ENCODE data around the gene NSRP1.

NSRP1 gene

DNA sequence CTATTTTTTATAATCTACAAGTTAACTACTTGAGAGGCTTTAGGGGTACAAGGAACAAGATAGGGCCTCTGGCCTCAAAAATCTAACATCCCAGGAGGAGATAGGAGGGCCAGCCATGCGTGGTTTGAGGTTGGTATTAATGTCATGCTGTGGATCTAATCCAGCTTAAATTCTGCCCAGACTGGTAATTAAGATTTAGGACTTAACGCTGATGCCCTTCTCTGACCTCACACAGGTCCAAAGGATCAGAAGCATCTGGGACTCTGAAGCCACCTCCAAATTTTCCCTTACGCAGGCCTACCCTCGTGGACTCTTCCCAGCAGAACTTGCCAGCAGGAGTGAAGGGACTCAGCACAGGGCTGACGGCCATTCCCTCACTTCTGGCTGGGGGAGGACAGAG lies 103.8 kb downstream of the NSRP1 start:
- TF ChIP-seq, protein P1, sequence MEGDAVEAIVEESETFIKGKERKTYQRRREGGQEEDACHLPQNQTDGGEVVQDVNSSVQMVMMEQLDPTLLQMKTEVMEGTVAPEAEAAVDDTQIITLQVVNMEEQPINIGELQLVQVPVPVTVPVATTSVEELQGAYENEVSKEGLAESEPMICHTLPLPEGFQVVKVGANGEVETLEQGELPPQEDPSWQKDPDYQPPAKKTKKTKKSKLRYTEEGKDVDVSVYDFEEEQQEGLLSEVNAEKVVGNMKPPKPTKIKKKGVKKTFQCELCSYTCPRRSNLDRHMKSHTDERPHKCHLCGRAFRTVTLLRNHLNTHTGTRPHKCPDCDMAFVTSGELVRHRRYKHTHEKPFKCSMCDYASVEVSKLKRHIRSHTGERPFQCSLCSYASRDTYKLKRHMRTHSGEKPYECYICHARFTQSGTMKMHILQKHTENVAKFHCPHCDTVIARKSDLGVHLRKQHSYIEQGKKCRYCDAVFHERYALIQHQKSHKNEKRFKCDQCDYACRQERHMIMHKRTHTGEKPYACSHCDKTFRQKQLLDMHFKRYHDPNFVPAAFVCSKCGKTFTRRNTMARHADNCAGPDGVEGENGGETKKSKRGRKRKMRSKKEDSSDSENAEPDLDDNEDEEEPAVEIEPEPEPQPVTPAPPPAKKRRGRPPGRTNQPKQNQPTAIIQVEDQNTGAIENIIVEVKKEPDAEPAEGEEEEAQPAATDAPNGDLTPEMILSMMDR (IDR thresholded peaks at IDR 0.05; ENCODE audit: extremely low read depth, missing control alignments): no peak
- DNase-seq (ENCODE audit: low spot score): no peak

DNA sequence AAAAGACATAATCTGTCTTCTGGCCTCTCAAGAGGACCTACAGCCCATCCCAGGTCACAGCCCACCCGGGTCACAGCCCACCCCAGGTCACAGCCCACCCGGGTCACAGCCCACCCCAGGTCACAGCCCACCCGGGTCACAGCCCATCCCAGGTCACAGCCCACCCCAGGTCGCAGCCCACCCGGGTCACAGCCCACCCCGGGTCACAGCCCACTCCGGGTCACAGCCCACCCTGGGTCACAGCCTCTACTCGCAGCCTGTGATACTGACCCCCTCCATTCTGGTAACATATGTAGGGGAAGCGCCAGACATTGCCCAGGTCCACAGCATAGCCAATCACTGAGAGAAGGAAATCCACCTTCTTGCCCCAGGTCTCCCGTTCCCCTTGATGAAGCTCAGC lies 104.7 kb downstream of the NSRP1 start:
- DNase-seq (ENCODE audit: low spot score): no peak
- TF ChIP-seq, protein P1 (IDR thresholded peaks at IDR 0.05; ENCODE audit: extremely low read depth, missing control alignments): no peak

DNA sequence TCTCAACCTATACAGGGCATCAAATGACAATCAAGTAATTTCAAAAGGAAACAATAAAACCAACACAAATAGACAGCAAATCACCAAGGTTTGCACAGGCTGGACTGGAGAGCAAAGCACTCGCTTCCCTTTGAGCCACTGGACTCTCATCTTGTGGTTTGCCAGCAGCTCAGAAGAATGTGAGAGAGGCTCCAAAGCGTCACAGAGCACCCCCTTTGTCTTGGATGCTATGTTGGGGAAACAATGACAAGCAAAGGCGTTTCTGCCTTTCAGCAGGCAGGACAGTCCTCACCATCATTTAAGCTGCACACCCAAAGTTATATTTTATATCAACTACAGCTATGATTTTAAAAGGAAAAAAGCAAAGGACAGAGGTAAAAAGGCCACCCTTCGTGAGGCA lies 105.6 kb downstream of the NSRP1 start:
- TF ChIP-seq, protein P1 (IDR thresholded peaks at IDR 0.05; ENCODE audit: extremely low read depth, missing control alignments): no peak
- DNase-seq (ENCODE audit: low spot score): no peak

DNA sequence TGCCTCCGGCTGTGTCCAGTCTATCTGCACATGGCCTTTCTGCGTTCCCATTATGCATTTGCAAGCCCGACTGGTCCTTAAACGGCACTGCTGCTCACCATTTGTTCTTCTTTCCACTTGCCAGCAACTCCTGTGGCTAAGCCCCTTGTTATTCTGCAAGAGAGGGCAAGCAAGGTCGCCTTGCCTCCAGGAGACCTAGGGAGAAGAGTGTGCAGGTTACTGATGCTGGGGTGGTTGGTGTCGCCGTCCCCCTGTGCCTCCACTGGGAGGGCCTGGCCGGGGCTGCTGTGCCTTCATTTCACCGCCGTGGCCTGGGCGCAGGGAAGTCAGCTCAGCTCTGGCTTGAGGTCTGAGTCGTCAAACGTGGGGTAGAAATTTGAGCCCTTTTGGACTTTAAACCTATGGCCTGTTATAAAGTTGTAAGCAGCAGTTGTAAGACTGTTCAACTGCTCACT lies 106.1 kb downstream of the NSRP1 start:
- TF ChIP-seq, protein P1 (IDR thresholded peaks at IDR 0.05; ENCODE audit: extremely low read depth, missing control alignments): no peak
- DNase-seq (ENCODE audit: low spot score): no peak

DNA sequence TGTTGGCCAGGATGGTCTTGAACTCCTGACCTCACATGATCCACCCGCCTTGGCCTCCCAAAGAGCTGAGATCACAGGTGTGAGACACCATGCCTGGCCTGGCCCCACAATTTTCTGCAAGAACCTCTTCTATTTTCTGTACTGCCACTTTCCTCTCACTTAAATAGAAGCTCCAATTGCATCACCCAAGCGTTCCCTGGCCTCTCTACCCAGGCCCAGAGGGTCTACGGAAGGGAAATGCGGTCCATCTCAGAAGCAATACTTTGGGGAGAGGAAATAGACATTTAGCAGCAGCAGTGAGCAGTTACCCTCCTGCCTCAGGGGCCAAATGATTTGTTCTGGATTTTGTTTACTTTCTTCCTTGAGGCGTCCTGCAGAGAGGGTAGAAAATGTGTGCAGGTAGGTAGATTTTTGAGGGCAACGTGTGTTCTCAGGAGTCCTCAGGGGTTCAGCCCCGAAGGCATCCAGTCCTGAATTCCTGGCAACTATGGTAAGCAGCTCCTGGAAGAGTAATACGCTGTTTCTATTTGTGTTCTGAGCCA lies 107.9 kb downstream of the NSRP1 start:
- no peak for DNase-seq (ENCODE audit: low spot score)
- TF ChIP-seq, protein P1 (IDR thresholded peaks at IDR 0.05; ENCODE audit: extremely low read depth, missing control alignments): no peak

DNA sequence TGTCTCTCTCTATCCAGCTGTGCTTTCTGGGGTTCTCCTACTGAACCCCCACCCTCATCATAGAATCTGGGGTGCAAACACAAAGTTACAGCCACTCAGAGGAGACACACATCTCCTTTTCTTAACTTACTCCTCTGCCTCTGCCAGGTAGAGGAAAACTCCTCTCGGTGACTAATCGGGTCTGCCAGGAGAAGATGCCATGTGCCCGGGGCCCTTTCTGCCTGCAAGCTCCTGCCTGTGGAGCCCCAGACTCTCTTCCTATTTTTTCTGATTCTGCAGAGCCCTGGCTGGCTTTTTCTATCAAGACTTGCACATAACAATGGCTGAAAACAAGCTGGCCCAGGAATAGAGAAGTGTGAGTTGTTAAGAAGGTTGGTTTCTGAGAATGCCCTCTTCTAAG lies 108.5 kb downstream of the NSRP1 start:
- TF ChIP-seq, protein P1 (IDR thresholded peaks at IDR 0.05; ENCODE audit: extremely low read depth, missing control alignments): no peak
- no peak for DNase-seq (ENCODE audit: low spot score)

DNA sequence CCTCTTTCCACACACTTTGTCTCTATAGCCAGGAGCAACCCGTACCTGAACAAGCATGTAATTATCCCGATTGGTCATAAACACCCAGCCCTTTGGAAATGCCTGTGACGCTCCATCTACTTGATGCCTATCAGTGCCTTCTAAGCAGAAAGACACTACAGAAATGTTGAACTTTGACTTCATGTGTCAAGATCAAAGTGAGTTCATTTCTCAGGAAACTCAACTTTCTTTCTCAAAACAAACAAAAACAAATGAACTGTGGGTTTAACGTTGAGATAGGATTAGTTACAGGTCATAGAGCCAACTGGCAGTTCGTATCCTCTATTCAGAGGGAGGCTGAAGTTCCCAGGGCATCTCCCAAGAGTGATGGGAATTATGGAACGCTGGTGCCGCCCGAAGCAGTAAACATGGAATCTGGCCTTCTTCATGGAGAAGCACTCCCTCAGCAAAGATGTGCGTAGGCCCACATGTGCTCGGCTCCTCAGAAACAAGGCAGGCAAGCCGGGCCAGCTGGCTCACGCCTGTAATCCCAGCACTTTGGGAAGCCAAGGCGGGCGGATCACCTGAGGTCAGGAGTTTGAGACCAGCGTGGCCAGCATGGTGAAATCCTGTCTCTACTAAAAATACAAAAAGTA lies 109.4 kb downstream of the NSRP1 start:
- TF ChIP-seq, protein P1 (IDR thresholded peaks at IDR 0.05; ENCODE audit: extremely low read depth, missing control alignments): no peak
- no peak for DNase-seq (ENCODE audit: low spot score)

Data from GM20000 (cell line).